Hematopoietic multipotent progenitor cell treated with erythropoietin and hydrocortisone succinate and interleukin-3 and kit ligand, for 17 days (in vitro differentiated cells): ENCODE measurements around the gene TRIP6.
A peak's percentile ranks its signal among the peaks of the same experiment; 100 is the strongest.
"Not testable (repeated sequence)": the region's sequence is repeated elsewhere in the genome, so short reads cannot be mapped to it uniquely, and the experiment has no call there.

Experiments
- DNase-seq: peaks from one replicate; pipeline ENCODE4 v3.0.0-alpha.2; 2015; ENCODE audit warnings: low spot score

TRIP6 gene

DNA sequence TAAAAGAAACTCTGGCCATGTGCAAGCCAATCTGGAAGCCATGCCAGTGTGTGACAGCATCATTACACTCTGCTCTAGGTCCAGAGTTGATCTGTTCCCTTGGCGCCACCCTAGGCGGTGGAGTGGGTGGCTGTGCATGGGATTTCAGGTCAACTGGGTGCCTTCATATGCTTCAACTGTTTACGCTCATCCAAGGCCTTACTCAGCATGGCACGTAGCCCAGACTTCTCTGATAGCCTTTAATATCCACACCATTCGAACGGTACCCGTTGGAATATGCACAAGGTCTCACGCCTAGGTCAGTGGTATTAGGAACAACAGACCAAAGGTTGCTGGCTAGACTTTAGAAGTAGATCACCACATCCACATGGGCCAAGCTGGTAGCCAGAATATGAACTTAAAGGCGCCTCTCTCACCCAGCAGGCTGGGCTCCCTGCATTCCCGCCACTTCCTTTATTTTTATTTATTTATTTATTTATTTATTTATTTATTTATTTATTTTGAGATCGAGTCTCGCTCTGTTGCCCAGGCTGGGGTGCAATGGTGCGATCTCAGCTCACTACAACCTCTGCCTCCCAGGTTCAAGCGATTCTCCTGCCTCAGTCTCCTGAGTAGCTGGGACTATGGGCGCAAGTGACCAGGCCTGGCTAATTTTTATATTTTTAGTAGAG, 47.2 kb downstream of the TRIP6 start:
- peak; percentile 20 for DNase-seq

DNA sequence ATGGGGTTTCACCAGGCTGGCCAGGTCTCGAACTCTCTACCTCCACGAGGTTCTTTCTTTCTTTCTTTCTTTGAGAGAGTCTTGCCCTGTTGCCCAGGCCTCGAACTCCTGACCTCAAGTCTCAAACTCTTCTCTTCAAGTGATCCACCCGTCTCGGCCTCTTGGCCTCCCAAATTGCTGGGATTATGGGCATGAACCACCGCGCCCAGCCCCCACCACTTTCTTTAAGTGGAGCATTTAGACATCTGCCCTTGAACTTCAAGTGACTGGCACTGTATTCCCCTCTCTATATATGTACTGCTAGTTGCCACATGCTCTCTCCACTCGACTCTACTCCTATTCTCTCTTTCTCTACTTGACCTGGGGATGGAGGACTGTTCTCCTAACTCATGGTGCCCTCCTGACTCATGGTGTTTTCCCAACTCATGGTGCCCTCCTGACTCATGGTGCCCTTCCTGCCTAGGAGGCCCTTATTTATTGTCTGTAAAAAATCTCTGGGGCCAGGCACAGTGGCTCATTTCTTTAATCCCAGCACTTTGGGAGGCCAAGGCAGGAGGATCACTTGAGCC, 47.8 kb downstream of the TRIP6 start:
- no peak for DNase-seq

DNA sequence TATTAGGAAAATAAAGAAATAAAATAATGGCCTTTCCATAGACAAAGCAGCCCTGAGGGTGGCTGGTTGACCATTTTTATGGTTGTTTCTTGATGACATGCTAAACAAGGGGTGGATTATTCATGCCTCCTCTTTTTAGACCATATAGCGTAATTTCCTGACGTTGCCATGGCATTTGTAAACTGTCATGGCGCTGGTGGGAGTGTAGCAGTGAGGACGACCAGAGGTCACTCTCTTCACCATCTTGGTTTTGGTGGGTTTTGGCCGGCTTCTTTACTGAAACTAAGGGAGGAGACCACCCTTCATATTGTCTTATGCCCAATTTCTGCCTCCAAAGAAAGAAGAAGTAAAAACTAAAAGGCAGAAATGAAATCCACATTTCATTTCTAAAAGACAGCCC, 52.1 kb downstream of the TRIP6 start:
- not testable (repeated sequence) for DNase-seq

DNA sequence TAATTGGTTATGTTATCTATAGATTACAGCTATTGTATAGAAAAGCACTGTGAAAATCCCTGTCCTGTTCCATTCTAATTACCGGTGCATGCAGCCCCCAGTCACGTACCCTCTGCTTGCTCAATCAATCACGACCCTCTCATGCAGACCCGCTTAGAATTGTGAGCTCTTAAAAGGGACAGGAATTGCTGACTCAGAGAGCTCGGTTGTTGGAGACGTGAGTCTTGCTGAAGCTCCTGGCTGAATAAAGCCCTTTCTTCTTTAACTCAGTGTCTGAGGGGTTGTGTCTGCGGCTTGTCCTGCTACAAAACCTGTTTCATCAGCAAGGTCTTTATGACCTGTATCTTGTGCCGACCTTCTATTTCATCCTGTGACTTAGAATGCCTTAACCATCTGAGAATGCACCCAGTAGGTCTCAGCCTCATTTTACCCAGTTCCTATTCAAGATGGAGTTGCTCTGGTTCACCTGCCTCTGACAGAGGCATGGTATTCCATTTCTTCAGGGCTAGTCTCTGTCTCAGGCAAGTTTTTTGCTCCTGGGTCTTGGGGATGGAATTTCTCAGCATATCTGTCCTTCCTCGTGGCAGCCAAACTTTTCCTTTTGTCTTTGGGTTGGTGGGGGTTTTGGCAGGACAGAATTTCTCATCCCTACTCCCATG, 52.7 kb downstream of the TRIP6 start:
- not testable (repeated sequence) for DNase-seq

DNA sequence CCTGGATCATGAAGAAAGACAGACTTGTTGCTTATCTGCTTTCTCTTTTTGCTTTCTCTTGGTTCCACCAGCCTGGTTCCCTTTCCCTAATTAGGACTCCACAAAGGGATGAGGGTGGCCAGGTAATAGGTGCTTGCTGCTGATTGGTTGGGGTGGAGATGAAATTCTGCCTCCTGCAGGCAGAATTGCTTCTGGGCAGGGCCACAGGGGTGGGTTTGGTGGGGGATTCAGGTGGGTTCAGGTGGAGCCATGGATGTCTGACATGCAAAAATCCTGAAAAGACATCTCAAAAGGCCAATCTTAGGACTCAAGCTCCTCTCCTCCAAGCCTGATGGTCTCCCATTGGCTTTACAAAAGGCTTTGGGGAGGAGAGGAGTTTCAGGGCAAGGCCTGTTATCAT, 53.9 kb downstream of the TRIP6 start:
- no peak for DNase-seq
